ENCODE results near the gene CARD9. TPM values are rescaled to one million over a fixed set of nuclear protein-coding genes. Genes with fewer than 3 reads are reported as not detected.
"Not testable (repeated sequence)": the region's sequence is repeated elsewhere in the genome, so short reads cannot be mapped to it uniquely, and the experiment has no call there.

CARD9 gene
- total RNA-seq, 4 donors from 2014 or later, result 2.5 to 6.9 (median 4.9) TPM

- DNase-seq (ENCODE audit: low spot score) (no peak), ATAC-seq (ENCODE audit: low FRiP score) (peak; percentile 21)
Measured at GRCh38 chr9:136353757-136354488, 19.5 kb downstream of the CARD9 start.

GRCh38 chr9:136353088-136353487 is 20.4 kb downstream of the CARD9 start:
- no peak for ATAC-seq (ENCODE audit: low FRiP score)
- no peak for TF ChIP-seq CTCF (IDR thresholded peaks at IDR 0.05)
- no peak for DNase-seq (ENCODE audit: low spot score)

More at GRCh38 chr9:136353757-136354488, 19.5 kb downstream of the CARD9 start:
- TF ChIP-seq CTCF (IDR thresholded peaks at IDR 0.05), result no peak

DNA sequence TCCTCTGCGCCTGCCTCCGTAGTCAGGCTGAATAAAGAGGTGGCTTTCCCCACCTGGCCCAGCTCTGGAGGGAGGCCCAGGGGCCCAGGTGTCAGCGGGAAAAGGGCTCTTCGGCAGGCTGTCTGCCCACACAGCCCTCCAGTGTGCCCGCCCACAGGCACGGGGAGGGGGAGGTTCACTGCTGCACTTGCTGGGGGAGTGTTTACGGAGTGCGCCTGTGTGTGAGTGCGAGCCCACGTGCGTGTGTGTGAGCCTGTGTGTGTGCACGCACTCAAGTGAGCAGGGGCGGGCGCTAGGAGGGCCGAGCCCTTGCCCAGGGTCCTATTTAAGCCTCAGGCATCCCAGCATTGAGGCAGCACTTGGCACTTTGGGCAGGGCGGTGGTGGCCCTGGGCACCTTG is 20.8 kb downstream of the CARD9 start:
- DNase-seq (ENCODE audit: low spot score) (no peak), ATAC-seq (ENCODE audit: low FRiP score) (peak; percentile 33)
- TF ChIP-seq CTCF (IDR thresholded peaks at IDR 0.05), result no peak

DNA sequence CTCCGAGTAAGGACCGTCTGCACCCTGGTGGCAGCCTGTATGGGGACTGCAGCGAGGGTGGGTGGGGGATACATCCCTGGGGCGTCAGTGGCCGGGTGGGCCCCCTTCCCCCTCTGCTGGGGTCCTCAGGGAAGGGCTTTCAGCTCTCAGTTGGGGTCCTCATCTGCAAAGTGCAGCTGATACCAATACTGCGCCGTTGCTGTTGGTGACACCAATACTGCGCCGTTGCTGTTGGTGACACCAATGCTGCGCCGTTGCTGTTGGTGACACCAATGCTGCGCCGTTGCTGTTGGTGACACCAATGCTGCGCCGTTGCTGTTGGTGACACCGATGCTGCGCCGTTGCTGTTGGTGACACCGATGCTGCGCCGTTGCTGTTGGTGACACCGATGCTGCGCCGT is 21.6 kb downstream of the CARD9 start:
- not testable (repeated sequence) for DNase-seq (ENCODE audit: low spot score); ATAC-seq (ENCODE audit: low FRiP score)

DNA sequence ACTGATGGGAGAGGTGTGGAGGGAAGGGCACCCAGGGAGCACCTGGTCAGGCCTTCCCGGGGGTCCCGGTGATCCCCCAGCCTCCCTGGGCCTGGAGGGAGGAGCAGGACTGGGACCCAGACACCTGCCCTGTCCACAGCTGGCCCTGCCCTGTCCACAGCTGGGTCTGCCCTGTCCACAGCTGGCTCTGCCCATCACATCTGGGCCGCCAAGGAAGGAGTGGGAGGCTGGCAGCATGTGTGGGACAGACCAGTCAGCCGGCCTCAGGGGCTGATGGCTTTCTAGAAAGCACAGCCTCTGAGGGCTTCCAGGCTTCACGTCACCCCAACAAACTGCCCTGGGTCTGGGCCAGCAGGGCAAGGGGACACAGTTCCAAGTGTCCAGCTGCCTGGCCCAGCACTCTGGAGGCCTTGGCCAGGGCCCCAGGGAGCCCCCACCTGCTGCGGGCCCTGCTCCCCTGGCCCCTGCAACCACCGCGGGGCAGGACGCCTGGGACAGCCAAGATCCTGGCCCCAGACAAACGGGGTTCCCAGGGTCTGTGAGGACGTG is 22.1 kb downstream of the CARD9 start:
- ATAC-seq (ENCODE audit: low FRiP score), result no peak
- no peak for DNase-seq (ENCODE audit: low spot score)
- no peak for TF ChIP-seq CTCF (IDR thresholded peaks at IDR 0.05)

- no peak for TF ChIP-seq CTCF (IDR thresholded peaks at IDR 0.05)
- DNase-seq (ENCODE audit: low spot score), result no peak
- ATAC-seq (ENCODE audit: low FRiP score), result no peak
Measured at GRCh38 chr9:136349546-136349945, 23.9 kb downstream of the CARD9 start.

DNA sequence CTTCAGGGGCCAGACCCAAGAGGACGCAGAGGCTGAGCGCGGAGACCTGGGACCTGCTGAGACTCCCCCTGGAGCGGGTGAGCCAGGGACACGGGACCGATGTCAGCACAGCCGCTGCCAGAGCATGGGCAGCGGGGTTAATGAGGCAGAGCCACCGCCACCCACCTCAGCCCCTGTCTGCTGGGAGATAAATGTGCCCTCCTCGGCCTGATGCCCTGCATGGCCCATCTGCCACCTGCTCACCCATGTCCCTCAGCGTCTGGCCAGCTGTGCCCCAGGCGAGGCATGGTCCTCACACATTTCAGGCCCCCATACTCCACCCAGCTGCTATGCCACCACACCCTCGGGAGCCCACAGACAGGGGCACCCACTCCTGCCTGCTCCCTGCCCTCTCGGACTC is 24.8 kb downstream of the CARD9 start:
- no peak for TF ChIP-seq CTCF (IDR thresholded peaks at IDR 0.05)
- ATAC-seq (ENCODE audit: low FRiP score) (no peak), DNase-seq (ENCODE audit: low spot score) (no peak)
